BJ (cell line): ENCODE data around the gene GATA2. TPM values are rescaled to one million over a fixed set of nuclear protein-coding genes. Genes with fewer than 3 reads are reported as not detected.

Source experiments
- CTCF ChIA-PET: fragments of 350-600 bp; formaldehyde crosslinking; extraction: SDS; loops from one replicate; lab custom pipeline; 2021; ENCODE audit warnings: antibody characterized with exemption, inconsistent platforms; lab: Yijun Ruan, JAX
- POLR2A ChIA-PET: fragments of 300-600 bp; sonication (Branson Sonifier 250); formaldehyde crosslinking; extraction: SDS; loops from one replicate; lab custom pipeline; 2021; ENCODE audit warnings: antibody characterized with exemption; lab: Charles Lee
- DNase-seq: peaks from one replicate; pipeline ENCODE4 v3.0.0-alpha.2; 2011; ENCODE audit warnings: low read depth
- H3K27me3 ChIP-seq: 2 replicates; pipeline ENCODE4 v1.6.0; 2011; ENCODE audit warnings: low read length; ENCODE audit not compliant: control insufficient read depth, insufficient read depth
- H3K36me3 ChIP-seq: 2 replicates; pipeline ENCODE4 v1.5.1; 2011; ENCODE audit warnings: low read length; ENCODE audit not compliant: control insufficient read depth, insufficient read depth
- H3K4me3 ChIP-seq: 2 replicates; pipeline ENCODE4 v1.5.1; 2011; ENCODE audit warnings: low read depth, mild to moderate bottlenecking, control low read depth, low read length
- polyA plus RNA-seq: library from polyadenylated mRNA; depleted of rRNA; stranded (reverse); fragments of >200 nt; gene quantifications from 2 replicates; pipeline ENCODE4 v1.2.3, GENCODE V29; 2011
- TF ChIP-seq, protein P1 (sequence below): IDR thresholded peaks from 2 replicates; pipeline ENCODE4 v1.5.1; 2011; ENCODE audit warnings: low read depth, mild to moderate bottlenecking, control low read depth, inconsistent platforms, low read length, moderate library complexity; ENCODE audit not compliant: insufficient read depth

Gene GATA2
- polyA plus RNA-seq, 1 experiment: 13.4 TPM

DNA sequence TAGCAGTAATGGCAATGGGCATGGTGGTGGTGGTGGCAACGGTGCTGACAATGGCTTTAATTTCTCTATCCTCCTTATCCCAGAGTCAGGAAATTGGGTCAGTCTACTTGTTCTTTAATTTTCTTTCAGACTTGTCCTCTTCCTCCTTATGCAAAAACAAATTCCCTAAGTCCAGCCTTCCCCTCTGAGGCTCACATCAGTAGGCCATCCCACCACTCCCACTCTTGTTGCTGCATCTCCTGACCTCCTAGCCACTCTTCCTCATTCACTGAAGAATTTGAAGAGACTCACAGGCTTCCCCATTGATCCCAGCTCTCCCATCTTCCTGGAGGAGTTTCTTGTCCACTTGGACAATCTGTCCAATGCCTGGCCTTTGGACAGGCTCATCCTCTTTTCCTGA is 46.2 kb downstream of the GATA2 start:
- H3K4me3 ChIP-seq: no peak overlapping the region
- ChIA-PET CTCF (interaction anchor here (1.1 kb wide), 1 partner anchor 22 kb away, joined by 4 read pairs; no protein-coding TSS in a partner anchor), POLR2A (no interaction called here)
- peaks cover 2% of the 10 kb centered on the region; the same call in 1 of the 2 replicates for H3K27me3 ChIP-seq
- TF ChIP-seq, protein P1, sequence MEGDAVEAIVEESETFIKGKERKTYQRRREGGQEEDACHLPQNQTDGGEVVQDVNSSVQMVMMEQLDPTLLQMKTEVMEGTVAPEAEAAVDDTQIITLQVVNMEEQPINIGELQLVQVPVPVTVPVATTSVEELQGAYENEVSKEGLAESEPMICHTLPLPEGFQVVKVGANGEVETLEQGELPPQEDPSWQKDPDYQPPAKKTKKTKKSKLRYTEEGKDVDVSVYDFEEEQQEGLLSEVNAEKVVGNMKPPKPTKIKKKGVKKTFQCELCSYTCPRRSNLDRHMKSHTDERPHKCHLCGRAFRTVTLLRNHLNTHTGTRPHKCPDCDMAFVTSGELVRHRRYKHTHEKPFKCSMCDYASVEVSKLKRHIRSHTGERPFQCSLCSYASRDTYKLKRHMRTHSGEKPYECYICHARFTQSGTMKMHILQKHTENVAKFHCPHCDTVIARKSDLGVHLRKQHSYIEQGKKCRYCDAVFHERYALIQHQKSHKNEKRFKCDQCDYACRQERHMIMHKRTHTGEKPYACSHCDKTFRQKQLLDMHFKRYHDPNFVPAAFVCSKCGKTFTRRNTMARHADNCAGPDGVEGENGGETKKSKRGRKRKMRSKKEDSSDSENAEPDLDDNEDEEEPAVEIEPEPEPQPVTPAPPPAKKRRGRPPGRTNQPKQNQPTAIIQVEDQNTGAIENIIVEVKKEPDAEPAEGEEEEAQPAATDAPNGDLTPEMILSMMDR: no peak
- DNase-seq: no peak
- H3K36me3 ChIP-seq: no peaks in the 10 kb centered on the region

DNA sequence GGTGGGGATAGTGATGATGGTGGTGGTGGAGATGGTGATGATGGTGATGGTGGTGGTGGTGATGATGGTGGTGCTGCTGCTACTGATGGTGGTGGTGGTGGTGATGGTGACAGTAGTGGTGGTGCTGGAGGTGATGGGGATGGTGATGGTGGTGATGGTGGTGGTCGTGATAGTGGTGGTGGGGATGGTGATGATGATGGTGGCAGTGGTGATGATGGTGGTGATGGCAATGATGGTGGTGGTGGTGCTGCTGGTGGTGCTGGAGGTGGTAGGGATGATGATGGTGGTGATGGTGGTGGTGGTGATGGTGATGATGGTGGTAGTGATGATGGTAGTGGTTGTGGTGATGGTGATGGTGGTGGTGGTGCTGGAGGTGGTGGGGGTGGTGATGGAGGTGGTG is 47.6 kb downstream of the GATA2 start:
- TF ChIP-seq, protein P1: no peak
- Histone ChIP-seq H3K36me3 (no peaks in the 10 kb centered on the region), H3K27me3 (peaks cover 5% of the 10 kb centered on the region), H3K4me3 (no peak overlapping the region)
- DNase-seq: no peak
- CTCF ChIA-PET: no interaction called here
- POLR2A ChIA-PET: no interaction called here

DNA sequence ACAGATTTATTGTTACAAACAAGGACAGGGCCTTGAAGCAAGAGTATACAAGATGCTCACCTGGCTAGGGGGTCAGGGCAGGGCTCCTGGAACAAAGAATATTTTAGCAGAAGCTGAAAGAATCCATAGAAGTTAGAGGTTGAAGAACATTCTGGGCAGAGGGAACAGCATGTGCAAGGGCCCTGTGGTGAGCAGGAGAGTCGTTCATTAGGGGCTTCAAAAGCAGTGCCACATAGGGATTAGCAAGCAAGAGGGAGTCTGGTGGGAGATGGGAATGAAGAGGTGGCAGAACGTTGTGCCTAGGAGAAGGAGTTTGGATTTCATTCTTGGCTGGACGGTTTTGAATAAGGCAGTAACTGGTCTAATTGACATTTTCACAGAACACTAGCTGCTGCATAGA is 49.2 kb downstream of the GATA2 start:
- DNase-seq: no peak
- ChIA-PET CTCF (no interaction called here), POLR2A (no interaction called here)
- H3K27me3 ChIP-seq: peaks cover 6% of the 10 kb centered on the region
- H3K4me3 ChIP-seq: no peak overlapping the region
- TF ChIP-seq, protein P1: no peak
- no peaks in the 10 kb centered on the region for H3K36me3 ChIP-seq

DNA sequence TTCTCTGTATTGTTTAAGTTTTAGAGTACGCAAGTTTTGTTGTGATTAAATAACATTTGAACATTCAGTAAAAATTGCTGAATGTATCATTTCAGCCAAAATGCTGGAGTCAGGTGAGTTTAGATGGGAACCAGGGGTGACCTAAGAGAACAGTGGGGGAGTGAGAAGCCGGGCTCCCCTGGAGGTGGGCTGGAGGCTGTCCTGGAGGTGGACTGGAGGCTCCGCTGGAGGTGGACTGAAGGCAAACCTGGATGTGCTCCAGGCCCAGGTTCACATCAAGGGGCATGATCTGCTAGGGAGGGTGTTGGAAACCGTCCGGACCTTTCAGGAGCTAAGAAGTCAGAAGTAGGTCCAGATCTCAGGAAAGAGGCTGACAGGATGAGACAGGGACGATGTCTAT is 50.1 kb downstream of the GATA2 start:
- TF ChIP-seq, protein P1: no peak
- H3K36me3 ChIP-seq: no peaks in the 10 kb centered on the region
- CTCF ChIA-PET: no interaction called here
- H3K27me3 ChIP-seq: peaks cover 6% of the 10 kb centered on the region
- no peak overlapping the region for H3K4me3 ChIP-seq
- POLR2A ChIA-PET: no interaction called here
- no peak for DNase-seq

DNA sequence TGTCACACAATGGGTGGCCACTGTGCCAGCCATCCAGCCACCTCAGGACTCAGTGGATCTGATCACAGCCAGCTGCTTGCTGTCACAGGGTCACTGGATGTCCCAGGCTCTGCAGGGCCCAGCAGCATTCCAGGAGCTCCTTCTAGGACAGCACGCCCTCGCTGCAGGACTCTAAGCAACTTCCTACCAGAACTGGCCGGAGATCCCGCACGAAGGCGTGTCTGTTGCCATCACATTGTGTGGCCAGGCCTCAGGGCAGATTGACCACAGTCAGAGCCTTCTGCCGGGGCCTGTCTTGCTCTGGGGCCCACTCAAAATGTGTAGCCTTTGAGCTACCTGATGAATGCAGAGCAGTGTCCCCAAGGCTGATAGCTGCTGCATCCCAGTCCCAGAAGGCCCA is 50.9 kb downstream of the GATA2 start:
- no peak for DNase-seq

More for the DNA sequence above, 50.9 kb downstream of the GATA2 start:
- ChIA-PET POLR2A (no interaction called here), CTCF (no interaction called here)
- TF ChIP-seq, protein P1: no peak
- Histone ChIP-seq H3K27me3 (peaks cover 6% of the 10 kb centered on the region), H3K36me3 (no peaks in the 10 kb centered on the region), H3K4me3 (no peak overlapping the region)
